CD4-positive, alpha-beta T cell treated with Interleukin-17A for 4 hours (primary cell): ENCODE results near the gene BCAR3.

ENCODE experiments used
- DNase-seq: peaks from one replicate; pipeline ENCODE4 v3.0.0-alpha.2; 2020; ENCODE audit warnings: mixed read lengths

BCAR3 gene

DNA sequence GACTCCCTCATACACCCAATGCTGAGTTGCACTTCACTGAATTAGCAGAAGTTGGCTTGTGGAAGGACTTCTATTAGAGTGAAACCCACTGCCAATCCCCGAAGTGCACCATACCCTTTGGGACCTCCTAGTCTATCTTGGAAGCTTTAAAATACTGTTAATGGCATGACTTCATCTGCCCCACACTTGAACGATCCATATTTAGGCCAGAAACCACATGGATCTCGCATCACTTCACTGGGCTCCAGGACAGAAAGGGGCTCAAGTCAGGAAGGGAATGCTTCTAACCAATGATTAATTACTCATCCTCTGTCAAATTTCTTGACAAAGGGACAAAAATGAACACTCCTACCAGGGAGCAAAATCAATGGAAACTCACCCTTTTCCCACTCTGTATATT lies 69.1 kb downstream of the BCAR3 start:
- no peak for DNase-seq

DNA sequence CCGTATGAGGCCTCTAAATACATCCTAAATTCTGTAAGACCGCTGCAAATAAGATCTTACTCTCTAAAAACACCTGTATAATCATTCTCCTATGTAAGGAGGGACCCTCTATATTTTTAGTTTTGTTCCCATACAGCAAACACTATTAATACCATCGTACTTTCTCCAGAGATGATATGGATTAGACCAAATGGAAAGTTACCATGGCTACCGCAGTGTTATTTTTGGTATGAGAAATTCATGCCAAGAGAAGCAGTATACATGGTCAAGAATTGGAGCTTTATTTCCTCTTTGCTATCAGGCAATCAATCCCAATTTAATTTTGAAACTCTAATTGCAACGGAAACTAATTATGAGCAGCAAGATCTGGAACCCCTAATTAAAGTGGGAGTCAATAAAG lies 70.0 kb downstream of the BCAR3 start:
- DNase-seq = no peak

DNA sequence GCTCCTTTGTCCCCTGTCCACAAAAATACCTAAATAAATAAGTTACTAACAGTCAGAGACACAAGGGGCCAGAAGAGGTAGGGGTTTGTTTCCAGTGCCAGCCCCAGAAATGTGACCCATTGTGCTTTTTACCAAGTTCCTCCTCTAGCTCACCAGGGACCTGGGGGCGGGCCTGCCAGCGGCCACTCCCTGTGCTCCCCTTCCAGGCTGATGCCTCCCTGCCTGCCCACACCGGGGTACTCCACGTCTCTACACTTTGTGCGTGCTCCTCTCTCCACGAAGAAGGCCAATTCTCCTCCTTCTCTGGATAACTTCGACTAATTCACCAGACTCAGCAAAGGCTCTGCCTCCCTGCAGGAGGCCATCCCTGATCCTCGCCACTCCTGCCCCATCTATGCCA lies 72.1 kb downstream of the BCAR3 start:
- DNase-seq = no peak

DNA sequence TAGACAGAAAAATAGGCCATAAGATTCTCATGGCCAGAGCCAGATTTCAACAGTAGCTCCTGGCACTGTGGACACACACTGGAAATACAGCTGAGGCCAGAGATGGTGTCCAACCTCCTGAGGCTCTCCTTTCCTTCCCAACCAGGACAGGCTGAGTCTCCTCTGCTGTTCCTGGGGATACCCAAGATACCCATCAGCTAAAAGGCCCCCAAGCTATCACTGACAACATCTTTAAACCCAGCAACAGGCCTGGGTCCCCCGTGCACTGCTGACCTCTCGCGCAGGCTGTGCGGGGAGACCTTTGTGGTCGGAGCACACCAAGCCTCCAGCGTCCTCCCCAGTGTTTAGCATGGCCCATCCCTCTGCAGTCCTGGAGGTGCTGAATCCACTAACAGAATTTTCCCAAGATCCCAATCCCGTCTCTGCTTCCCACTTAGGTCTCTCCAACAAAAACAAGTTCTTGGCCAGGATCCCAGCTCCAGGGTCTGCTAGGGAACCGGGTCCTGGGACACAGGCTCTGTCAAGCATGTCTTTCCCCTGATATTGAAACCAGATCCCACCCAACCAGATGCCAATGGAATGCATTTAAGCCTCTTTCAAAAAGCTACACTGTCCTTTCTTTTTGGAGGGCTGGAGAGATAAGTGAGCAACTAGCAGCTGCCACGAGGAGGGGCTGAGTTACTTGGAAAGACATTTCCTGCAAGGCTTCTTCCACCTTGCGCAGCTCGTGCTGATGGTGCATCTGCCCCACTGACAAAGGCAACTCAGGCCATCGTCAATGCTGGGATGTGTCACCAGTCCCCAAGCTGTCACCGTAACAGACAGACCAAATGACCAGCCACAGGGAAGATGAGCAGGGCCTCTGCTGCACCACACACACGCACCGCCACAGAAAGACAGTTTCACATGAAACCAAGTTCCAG lies 73.2 kb downstream of the BCAR3 start:
- DNase-seq = no peak

DNA sequence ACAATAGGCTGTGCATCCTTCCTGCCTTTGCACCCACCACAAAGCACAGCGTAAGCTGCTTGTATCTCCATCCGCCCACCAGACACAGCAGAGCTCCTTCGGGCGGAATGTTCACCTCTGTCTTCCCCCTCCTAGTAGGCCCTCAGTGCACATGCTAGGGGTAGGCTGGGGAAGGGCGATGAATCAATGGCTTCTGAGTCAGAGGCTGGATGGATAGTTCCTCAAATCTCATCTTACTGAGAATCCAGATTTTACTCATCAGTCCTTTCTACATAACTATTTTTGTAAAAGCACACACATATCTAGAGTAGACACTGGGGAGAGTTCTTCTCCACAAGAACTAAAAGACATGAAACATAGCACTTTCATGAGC lies 73.8 kb downstream of the BCAR3 start:
- DNase-seq = no peak

DNA sequence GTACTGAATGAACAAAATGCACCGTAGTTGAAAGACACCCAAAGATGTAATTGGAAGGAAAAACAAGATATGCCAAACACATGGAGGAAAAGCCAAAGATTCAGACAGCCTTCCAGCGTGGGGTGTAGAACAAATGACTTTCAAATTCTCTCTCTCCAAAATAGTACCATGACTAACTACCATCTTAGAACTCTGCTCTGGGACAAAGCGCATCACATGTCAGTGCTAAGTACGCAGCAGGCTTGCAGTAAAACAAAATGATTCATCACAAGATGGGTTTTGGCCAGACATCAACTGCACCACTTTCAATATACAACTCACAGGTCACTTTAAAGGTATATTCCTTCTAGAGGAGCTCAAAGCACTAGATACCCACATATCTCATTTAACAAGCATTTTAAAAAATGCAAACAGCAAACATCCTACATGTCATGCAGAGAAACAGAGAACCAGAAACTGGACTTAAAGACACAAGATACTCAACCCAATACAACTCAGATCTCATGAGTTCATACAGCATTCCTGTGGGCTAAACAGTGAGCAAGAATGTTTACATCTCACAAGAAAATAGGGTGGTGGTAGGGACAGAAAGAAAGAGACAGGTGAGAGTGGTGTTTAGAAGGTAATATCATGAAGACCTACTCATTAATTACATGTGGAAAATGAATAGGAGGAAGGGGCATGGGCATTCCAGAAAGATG lies 75.7 kb downstream of the BCAR3 start:
- DNase-seq = no peak

DNA sequence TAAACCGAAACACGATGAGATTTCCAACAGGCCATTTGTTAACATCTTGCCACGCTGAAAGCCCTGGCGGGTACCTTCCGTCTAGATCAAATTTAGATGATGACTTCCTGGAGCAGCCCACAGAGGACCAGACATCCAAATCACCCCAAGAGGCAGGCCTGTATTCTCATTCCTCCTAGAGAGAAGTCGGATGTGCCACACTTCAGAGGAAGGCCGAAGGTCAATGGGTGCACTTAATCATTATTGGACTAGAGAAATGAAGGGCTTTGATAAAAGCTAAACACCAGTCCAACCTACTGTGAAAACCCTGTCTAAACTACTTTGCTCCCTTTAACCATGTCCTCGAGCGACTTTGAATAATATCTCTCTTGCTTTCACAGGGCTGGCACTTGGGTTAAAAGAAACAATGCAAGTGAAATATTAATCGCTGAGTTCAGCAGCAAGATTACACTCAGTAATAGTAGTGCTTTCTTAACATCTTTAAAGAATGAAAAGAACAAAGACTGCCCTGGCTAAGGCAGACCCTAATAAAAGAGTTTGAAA lies 76.5 kb downstream of the BCAR3 start:
- DNase-seq = no peak

DNA sequence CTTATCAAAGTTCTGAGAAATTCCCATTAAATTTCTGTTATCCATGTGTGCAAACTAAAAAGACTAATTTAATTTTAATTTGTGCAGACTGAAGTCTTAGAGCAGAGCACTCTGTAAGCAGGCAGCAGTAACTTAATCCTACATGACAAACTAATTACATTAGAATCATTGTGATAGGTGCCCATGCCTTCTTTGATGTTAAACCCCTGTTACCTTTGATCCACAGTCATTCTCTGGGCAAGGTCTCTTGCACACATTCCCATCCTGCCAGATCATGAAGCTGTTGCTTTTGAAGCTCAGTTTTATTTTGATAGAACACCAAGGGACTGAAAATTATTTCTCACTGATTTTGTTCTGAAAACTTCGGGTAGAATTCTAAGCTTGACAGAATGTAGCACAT lies 77.2 kb downstream of the BCAR3 start:
- no peak for DNase-seq

DNA sequence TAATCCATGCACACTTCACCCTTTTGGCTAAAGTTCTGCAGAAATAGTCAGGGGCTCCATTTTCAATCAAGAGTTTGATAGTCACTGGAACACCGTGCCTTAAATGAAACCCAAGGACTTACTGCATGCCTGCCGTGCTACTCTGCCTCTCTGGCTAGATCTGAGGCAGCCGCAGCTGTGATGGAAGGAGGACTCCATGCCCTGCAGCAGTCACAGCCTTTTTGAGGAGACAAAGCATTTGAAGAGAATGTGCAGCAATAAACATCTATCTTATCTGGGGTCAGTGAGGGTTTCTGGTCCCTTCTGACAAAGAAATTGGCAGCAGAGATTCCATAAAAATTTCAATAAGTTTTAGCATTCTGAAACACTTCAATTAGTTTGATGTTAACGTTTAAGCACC lies 78.0 kb downstream of the BCAR3 start:
- no peak for DNase-seq

DNA sequence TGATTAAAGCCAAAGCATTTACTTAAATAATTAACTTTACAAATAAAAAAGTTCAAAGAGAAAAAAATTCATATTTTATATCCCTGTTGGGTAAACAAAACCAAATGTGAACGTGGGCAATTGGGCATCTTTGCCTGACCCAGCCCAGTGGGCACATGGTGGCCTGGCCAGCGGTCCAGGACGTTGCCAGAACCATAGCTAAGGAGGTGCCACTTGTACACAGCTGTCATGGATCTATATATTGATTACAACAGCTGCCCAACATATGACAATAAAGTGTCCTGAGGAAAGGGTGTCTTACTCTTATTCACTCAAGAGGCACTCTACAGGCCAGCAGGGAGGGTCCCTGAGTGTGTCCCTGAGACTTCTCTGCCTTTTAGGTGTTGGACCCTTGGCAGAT lies 78.5 kb downstream of the BCAR3 start:
- DNase-seq = no peak

DNA sequence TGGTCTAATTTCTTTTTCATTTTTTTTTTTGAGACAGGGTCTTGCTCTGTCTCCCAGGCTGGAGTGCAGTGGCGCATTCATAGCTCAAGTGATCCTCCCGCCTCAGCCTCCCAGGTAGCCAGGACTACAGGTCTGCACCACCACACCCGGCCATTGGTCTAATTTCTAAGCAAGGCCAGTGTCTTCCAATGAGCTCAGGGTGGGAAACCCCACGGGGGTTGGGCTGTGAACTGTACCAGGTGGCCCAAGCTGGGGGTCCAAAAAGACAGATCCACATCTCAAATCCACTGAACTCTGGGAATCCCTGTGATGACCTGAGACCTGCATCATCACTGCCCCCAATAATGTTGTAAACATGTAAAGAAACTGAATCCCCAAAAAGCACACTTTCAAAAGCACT lies 79.5 kb downstream of the BCAR3 start:
- DNase-seq = no peak

DNA sequence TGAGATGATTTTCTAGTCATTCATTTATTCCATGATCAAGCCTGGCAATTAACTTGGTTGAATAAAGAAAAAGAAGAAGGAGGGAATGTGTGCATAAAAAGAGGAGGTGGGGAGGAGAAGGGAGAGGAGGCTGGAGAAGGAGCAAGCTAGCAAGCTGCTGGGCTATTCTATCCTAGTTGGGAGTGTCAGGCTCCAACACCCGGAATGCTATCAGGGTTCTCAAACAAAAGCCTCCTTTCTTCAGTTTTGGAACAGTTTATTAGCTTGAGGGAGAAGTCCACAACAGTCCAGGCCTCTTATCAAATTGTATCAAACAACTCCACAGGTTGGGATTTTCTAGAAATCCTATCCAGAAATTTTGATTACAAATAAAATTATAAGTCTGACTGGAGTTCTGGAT lies 80.0 kb downstream of the BCAR3 start:
- DNase-seq = no peak

DNA sequence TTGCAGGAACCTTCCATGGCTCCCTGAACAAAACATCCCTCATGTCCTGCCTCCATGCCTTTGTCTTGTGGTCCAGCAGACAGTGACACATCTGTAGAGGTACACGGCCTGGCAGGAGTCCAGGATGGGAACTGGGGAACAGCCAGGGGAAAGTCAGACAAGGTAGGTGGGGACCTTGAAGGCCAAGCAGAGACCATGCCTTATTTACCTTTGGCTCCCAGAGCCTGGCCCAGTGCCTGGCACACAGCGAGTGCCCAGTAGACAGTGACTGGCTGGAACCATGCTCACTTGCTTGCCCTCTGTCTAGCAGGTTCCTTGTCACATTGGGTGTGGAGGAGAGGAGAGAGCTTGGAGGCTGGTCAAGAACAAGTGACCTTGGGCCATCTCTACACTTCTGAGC lies 81.0 kb downstream of the BCAR3 start:
- no peak for DNase-seq

DNA sequence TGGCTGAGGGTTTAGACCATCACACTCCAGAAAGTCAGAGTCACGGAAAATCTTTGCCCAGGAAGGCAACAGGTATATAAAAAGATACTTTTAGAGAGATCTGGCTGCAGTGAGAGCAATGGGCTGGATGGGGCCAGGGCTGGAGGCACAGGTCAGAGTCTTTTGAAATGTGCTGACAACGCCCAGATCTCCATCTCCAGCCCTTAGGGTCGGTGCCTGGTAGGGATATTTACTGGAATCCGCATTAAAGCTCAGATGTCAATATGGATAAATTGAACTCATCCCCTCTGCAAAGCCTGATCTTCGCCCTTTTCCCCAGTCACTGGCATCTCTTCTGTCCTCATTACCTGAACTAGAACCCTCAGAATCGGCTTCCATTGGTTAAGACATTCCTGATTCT lies 82.2 kb downstream of the BCAR3 start:
- DNase-seq = no peak

DNA sequence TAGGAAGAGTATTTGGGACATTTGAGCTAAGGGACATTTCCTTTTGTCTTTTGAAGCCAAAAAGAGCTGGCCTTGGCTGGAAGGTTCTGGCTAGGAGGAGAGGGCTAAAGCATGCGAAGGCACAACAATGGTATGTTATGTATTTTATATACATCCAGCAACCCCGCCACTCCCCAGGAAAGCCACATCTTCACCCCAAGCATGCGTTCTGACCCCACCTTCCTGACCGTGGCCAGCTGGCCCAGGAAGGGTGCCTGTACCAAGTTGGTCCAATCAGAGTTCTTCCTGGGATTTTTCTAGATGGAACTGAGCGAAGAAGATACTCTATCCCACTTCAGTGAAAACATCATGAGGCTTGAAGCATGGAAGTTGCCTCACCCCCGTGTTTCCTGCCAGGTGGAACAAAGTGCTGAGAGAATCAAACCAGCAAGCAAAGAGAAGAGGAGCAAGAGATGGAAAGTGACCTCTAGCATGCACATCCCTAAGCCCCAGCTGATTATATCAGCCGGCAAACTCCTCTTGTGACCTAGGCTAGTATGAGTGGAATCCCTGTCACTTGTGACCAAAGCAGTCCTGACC lies 82.7 kb downstream of the BCAR3 start:
- no peak for DNase-seq

DNA sequence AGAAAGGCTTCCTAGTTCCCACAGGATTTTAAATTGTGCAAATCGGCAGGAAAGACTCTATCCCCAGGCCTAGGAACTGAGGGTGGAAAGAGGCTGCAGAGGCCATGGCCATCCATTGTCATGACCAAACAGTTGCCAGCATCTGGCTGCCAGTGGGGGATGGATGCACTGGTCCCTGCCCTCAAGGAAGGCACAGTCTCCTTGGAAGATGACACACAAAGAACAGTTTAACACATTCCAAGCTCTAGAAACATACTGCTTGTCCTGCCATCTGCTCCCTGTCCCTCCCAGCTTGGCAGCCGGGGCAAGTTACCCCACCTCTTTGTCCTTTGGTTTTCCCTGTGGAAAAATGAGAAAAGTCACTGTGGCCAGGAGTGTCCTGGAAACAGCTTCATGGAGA lies 83.2 kb downstream of the BCAR3 start:
- no peak for DNase-seq

DNA sequence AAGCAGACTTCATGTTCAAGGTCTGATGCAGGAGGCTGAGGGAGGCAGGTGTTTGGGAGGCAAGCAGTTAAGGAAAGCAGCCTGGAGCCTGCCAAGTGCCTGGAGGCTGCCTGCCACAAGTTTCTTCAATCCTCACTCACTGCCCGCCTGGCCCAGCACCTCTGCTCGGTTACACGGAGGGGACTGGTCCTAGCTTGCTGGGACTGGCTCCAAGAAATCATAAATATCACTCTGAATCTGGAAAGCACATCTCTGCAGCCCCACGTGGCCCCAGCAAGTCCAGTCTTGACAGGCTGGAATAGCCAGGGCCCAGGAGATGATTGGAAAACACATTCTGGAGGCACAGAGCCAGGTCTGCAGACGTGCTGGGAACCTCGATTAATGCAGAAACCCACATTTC lies 83.9 kb downstream of the BCAR3 start:
- DNase-seq = no peak

DNA sequence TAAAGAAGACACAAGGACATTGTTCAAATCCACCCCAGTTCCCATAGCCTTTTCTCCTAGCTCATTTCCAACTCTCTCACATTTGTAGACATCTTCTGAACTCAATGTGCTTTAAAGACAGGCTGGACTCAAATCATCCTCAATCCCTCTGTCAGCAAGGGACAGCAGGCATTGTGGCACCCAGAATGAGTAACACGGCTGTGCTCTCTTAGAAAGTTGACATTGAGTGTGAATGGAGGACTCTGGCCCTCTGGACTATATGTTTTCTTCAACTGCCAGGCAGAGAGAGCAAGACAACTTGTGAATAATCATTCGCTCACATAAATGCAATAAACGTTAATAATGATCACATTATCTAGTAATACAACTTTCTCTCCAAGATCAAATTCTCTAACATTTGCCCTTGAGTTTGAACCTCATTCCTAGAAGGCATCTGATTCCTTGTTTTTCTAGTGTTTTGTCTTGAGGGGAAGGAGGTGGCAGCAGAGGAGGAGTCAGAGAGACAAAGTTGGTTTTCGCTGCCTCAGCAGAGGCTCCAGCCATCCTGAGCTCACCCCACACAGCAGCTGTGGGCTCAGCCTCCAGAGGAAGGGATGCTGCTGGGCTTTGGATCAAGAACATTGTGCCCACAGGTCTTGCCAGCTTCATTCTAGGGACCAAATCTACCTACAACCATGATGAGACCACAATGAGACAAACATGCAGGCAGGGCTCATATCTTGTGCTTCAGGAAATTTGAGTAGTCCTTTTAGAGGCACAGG lies 85.1 kb downstream of the BCAR3 start:
- no peak for DNase-seq

DNA sequence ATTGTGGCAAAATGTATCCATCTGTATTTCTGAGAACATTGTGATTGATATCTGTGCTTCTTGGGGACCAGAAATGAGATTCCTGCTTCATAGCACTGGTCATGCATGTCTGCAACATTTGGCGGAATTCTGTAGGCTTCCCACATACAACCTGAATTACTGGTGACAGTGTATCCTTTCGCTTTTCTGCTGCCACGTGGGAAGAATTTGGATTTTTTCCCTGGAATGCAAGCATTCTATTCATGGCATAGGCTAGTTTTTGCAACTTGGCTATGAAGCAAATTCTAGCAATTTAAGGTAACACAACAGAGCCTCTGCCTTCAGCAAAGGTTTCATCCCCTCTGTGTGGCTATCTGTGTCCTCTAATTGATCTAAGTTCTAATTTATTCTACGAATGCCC lies 85.9 kb downstream of the BCAR3 start:
- DNase-seq = no peak

DNA sequence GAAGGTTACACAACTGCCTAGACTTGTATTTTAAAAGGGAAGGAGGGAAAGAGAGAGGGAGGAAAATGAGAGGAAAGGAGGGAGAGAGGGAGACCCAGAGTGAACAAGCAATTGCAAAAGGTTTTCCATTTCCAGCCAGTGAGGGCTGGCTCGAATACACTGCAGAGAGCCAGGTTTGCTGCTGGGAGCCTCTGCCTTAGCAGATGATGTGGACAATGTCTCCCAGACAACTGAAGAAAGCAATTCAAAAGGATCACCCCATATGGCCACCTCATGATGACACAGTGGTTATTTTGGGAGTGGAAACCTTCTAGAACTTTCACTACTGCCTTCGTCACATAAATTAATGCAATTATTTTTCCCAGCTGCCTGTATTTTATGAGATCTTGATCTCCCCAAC lies 86.4 kb downstream of the BCAR3 start:
- no peak for DNase-seq

DNA sequence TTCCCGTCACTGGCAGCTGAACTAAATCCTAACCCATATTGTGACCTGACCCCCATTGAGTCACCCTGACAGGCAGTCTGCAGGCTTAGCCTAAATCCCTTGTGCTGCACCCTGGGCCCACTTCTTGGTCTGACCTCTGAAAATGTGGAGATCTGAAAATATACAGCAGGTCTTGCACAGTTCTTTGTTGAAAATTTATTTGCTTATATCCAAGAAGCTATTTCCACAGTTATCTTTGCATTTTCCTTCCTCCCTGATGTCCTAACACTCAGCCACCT lies 87.1 kb downstream of the BCAR3 start:
- no peak for DNase-seq

DNA sequence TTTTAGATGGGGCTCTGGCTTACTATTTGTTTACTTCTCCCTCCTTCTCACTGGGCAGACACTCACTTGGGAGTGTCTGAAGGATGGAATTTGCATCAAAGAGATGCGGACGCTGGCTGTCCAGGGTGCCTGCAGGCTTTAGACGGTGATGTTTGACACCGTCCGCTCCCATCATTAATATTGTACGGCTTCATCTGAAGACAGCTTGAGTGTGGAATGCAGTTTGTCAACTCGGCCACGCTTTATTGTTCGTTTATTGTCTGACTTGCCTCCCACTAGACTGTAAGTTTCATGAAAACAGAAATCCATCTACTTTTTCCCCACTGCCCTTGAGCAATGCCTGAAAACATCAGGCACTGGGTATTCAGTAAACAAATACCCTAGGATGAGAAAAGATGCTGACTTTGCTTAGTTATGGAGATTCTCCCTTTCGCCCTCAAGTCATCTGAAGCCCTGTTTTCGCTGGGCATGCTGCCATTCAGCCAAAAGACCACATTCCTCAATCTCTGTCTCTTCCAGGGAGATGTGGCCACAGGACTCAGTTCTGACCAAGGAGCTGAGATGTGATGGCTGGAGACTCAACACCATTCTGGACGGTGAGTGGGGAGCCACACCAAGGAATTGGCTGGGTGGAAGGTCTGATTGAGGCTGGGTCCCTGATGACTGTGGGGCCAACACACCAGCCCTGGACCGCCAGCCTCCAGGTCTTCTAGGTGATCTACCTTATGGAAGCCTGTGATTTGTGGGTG lies 87.6 kb downstream of the BCAR3 start:
- DNase-seq = no peak

DNA sequence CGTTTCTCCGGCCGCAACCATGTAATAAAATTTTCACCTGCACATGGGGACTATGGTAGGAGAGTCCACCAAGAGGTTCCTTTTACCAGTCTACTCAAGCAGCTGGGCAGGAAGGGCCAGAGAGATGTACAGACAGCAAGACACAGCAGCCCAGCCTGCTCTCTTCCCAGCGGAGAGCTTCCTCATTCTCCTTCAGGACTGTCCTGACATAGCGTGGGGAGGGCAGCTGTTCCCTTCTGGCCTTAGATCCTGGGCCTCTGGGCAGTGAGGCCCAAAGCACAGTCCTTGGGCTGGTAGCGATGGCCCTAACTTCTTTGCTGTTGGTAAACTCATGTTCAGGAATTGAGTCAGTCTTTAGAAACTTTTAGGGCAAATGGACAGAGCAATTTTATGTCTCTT lies 89.1 kb downstream of the BCAR3 start:
- DNase-seq = no peak
